ENCODE results near the gene HOXC5. TPM values are rescaled to one million over a fixed set of nuclear protein-coding genes. Genes with fewer than 3 reads are reported as not detected.

Gene HOXC5
- total RNA-seq, 1 experiment from 2014 or later: 0.07 TPM

GRCh38 chr12:54019091-54019811 is 13.6 kb upstream of the HOXC5 start:
- DNase-seq (ENCODE audit: extremely low read depth, low read depth): no peak

GRCh38 chr12:54019924-54020590 is 12.8 kb upstream of the HOXC5 start:
- no peak for DNase-seq (ENCODE audit: extremely low read depth, low read depth)

DNA sequence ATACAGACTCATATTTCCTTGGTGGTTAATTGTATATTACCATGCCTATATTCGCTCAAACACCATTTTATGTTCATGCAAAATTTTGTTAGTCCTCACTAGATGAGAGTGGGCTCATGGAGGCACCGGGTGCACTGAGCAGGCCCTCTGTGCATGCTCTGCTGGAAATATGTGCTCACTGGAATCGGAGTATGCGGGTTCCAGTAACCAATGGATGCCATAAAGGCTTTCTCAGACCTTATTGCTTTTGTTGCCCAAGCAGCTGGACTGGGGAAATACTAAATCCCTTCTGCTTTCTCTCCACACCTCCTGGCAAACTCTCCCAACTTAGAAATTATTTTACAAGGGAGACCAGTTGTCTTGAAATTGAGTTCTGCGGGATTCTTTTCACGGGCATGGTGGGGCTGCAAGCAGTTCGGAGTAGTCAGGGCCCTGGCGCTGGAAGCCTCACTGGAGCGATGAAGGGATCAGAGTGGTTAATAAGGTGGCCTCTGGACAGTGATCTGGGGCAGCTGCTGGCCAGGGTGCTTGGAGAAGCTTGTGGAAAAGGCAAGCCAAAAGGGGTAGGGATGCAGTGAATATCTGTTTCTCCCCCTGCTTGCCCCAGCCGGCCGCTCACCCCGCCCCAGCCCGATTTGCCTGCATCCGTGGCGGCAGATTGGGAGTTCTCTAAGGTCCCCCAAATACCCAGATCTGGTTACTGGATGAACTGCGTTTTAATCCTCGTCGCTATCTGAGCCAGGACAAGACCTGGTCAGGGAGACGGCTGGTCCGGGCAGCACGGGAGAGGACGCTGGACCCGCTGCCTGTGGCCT is 12.1 kb upstream of the HOXC5 start:
- DNase-seq (ENCODE audit: extremely low read depth, low read depth): no peak

- peak; percentile 13 for DNase-seq (ENCODE audit: extremely low read depth, low read depth)
These were observed 11.3 kb upstream of the HOXC5 start for GRCh38 chr12:54021432-54022013.

GRCh38 chr12:54022960-54023884 is 9.6 kb upstream of the HOXC5 start:
- no peak for DNase-seq (ENCODE audit: extremely low read depth, low read depth)

DNA sequence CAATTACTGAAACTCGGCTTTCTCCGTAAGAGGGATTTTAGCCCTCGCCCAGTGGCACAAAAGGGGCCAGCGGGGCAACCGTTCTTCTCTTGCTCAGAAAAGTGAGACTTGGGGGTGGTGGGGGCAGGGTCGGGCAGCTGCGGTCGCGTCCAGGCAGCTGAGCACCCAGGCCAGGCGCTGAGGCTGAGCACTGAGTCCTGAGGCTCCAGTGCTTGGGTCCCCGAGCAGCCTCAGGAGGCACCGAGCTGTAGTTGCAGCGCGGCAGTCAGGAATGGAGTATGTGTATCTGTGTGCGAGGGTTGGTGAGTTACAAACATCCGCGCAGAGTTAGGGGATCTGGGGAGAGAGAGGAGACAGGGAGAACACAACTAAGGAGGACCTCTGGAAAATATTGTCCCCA is 8.7 kb upstream of the HOXC5 start:
- DNase-seq (ENCODE audit: extremely low read depth, low read depth): no peak

DNA sequence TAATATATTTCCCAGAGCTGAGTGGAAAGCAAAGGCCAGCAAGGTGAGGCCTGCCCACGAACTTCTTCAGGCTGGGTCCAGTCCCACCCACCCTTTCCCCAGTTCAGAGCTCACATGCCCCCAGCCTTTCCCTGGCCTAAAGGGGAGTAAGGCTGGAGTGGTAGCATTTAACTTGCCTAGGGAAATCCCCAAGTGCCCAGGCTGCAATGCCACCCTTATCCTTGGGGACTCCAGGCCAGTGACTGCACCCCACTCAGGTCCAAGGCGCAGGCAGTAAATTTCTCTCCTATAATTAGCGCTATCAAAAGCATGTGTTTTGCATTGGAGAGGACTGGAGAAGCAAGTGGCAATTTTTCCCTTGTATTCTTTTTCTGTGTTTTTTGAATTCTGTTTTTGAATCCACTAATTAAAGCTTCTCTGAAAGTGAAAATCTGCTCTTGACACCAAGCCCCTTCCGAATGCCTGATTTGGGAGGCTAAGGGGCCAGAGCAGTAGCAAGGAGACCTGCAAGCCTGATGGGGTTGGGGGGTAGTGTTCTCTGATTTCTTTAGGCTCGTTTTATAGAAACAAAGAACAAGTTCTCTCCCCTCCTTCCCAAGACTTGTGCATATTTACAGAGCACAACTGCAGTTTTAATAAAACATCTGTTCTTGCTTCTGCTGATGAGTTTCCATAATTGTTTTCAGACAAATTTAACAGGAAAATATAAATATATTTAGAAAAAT is 8.1 kb upstream of the HOXC5 start:
- no peak for DNase-seq (ENCODE audit: extremely low read depth, low read depth)

DNA sequence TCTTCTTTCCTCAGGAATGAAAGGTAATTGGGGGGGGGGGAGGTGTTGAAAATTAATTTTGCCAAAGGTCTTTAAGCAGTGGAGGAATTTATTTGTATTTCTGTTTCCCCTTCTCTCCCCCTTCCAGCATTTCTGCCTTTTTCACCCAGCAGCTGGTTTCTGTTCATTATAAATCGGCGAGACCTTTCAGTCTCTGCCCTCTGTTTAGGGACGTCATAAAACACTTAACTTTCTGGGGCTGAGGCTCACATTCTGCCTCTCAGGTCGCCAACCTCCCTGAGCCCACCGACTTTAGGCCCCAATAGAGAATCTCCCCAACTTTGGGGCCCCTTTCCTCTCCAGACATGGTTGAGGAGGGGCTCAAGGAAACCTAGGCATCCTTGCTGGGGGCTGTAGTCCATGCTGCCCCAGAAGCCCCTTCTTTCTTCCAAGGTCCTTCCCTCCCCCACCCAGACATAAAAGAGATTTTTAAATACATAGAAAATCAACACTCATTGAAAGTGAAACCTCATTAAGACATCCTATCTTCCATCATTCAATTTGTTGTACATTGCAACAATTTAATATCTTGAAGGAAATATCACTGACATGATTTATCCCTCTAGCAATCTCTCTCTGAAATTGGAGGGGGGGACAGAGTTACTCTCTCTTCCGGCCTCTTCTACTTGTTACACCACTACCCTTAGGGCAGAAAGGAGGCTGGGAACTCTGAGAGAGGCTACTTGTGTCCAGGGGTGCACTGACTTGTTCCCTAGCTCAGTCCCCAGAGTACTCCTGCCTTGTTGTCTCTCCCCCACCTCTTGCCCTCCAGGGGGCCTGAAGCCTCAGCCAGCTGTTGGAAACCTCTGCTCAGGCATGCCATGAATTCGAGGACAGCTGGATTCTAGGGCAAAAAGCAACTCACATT is 7.1 kb upstream of the HOXC5 start:
- no peak for DNase-seq (ENCODE audit: extremely low read depth, low read depth)

DNA sequence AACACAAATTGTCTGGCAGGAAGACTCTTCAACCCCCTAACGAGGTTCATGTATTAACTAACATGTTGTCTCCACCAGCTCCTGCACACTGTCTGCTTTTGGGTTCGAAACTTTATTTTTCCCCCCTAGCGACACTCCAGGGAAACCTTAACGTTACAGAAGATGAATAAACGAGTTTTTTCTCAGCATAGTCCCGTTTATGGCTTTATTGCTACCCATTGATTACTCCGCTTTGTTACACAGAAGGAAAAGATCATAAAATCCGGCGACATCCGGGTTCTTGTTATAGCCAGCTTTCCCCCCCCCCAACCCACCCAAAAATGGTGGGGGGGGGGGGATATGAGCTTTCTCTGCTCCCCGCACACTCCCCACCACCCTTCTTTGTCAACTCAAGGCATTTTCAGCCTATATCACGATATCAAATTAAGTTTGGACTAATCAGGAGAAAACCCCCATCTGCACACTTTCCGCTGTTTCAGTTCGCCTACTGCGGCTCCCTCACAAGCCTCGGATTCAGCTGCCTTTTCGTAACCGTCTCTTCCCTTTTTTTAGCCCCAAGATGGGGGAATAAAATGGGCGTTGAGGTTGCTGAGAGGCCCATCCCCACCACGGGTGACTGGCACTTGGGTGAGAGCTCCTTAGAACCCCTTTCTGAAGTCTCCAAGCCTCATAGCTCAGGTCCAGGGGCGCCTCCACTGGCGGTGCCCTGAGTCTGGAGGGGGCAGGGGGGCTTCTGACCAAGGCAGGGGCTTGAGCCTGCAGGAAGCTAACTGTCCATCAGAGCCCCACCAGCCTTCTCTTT is 6.0 kb upstream of the HOXC5 start:
- no peak for DNase-seq (ENCODE audit: extremely low read depth, low read depth)

DNA sequence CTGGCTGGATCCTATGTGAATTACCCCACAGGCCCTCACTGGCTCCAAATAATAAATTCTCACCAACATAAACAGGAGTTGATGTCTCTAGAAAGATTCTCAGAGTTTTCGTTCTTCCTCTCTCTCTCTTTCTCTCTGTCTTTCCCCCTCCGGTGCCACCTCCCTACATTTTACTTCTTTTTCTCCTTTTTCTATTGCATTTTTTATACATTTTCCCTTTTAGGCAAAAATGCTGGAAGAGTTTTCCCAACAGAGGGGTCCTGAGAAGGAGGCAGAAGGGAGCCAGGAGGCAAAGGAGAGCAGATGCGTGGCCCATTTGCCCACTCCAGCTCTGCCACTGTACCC is 5.4 kb upstream of the HOXC5 start:
- DNase-seq (ENCODE audit: extremely low read depth, low read depth): no peak

DNA sequence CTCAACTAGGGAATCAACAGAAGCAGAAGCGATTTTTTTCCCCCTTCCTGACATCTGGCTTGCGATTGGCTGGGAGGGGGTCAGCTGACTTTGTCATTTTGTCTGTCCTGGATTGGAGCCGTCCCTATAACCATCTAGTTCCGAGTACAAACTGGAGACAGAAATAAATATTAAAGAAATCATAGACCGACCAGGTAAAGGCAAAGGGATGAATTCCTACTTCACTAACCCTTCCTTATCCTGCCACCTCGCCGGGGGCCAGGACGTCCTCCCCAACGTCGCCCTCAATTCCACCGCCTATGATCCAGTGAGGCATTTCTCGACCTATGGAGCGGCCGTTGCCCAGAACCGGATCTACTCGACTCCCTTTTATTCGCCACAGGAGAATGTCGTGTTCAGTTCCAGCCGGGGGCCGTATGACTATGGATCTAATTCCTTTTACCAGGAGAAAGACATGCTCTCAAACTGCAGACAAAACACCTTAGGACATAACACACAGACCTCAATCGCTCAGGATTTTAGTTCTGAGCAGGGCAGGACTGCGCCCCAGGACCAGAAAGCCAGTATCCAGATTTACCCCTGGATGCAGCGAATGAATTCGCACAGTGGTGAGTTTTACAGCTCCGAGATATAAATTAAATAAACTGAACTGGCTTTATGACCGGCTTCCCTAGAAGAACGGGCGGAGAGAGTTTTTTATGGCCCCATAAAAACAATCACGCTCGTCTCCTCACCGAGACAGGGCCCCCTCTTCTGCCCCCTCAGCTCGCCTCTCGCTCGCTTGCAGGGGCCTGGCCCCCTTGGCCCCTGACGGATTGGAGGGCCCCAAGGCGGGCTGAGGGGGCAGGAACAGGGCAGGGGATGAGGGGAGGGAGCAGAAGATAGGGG is 4.3 kb upstream of the HOXC5 start, which contains the start of gene HOXC6:
TSS of gene HOXC6 (plus strand) at position 127 of the 888 bp plus-strand sequence. CDS start at position 209, 82 bp downstream.
- DNase-seq (ENCODE audit: extremely low read depth, low read depth): no peak

DNA sequence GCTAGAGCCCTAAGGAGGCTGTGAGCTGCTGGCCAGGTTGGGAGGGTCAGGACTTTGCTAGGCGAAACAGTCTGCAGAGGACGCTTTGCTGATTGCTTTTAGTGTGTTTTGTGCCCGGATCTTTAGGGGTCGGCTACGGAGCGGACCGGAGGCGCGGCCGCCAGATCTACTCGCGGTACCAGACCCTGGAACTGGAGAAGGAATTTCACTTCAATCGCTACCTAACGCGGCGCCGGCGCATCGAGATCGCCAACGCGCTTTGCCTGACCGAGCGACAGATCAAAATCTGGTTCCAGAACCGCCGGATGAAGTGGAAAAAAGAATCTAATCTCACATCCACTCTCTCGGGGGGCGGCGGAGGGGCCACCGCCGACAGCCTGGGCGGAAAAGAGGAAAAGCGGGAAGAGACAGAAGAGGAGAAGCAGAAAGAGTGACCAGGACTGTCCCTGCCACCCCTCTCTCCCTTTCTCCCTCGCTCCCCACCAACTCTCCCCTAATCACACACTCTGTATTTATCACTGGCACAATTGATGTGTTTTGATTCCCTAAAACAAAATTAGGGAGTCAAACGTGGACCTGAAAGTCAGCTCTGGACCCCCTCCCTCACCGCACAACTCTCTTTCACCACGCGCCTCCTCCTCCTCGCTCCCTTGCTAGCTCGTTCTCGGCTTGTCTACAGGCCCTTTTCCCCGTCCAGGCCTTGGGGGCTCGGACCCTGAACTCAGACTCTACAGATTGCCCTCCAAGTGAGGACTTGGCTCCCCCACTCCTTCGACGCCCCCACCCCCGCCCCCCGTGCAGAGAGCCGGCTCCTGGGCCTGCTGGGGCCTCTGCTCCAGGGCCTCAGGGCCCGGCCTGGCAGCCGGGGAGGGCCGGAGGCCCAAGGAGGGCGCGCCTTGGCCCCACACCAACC is 3.1 kb upstream of the HOXC5 start:
- no peak for DNase-seq (ENCODE audit: extremely low read depth, low read depth)

DNA sequence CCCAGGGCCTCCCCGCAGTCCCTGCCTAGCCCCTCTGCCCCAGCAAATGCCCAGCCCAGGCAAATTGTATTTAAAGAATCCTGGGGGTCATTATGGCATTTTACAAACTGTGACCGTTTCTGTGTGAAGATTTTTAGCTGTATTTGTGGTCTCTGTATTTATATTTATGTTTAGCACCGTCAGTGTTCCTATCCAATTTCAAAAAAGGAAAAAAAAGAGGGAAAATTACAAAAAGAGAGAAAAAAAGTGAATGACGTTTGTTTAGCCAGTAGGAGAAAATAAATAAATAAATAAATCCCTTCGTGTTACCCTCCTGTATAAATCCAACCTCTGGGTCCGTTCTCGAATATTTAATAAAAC is 2.4 kb upstream of the HOXC5 start:
- no peak for DNase-seq (ENCODE audit: extremely low read depth, low read depth)

DNA sequence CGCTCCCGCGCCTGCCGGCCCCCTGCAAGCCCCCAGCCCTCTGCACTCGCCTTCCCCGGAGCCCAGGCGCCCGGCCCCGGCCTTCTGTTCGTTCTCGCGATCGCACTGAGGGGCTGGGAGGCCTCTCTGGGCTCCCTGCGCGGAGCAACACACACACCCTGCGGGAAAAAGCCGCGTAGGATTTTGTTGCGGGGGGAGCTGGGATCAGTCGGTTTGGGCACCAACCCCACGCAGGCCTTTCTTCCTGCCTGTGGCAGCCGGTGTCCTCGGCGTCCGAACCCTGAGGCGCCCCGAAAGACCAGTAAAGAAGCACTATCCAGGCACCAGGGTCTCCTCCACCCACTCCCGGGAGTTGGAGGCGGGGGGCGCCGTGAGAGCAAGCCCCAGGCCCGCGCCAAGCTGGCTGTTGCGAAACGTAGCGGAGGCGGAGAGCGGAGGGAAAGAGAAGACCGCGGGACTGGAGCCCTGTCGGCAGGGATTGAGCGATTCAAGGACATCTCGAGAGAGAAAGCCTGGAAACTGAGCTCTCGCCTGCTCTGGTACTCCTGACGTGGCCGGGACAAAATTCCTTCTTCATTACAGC is 1.9 kb upstream of the HOXC5 start:
- DNase-seq (ENCODE audit: extremely low read depth, low read depth): no peak

GRCh38 chr12:54031480-54031879 is 1.4 kb upstream of the HOXC5 start:
- DNase-seq (ENCODE audit: extremely low read depth, low read depth): no peak
